ENCODE measurements around the gene TLN1.

The TLN1 gene

GRCh38 chr9:35763181-35763580, 31.2 kb upstream of the TLN1 start:
- no peak overlapping the region for H3K9ac ChIP-seq (ENCODE audit: low read length)
- peaks cover 10% of the 10 kb centered on the region for H3K4me1 ChIP-seq (ENCODE audit: insufficient read depth, low read length, severe bottlenecking)
- H3K79me2 ChIP-seq (ENCODE audit: insufficient read depth, low read length), result no peaks in the 10 kb centered on the region
- H3K4me3 ChIP-seq (ENCODE audit: low read depth, low read length, poor library complexity, severe bottlenecking), result no peak overlapping the region
- H3F3A ChIP-seq (ENCODE audit: insufficient read depth, low read length), result no peaks in the 10 kb centered on the region
- no peak overlapping the region for H3K4me2 ChIP-seq (ENCODE audit: low read length)
- TF ChIP-seq EZH2 (IDR thresholded peaks at IDR 0.05; ENCODE audit: borderline replicate concordance, low read length) (no peak), CTCF (IDR thresholded peaks at IDR 0.05; ENCODE audit: low read length) (no peak)
- no peak overlapping the region for H3K27ac ChIP-seq (ENCODE audit: low read depth, low read length, poor library complexity, severe bottlenecking)
- H3K36me3 ChIP-seq (ENCODE audit: insufficient read depth, low read length), result peaks cover 8% of the 10 kb centered on the region; the same call in 1 of the 2 replicates
- H2AFZ ChIP-seq (ENCODE audit: low read length), result no peak overlapping the region
- no peaks in the 10 kb centered on the region for H4K20me1 ChIP-seq (ENCODE audit: insufficient read depth, low read length)
- no peaks in the 10 kb centered on the region for H3K9me3 ChIP-seq (ENCODE audit: low read length)
- no peaks in the 10 kb centered on the region for H3K27me3 ChIP-seq (ENCODE audit: insufficient read depth, low read length)
- no peaks in the 10 kb centered on the region for H3K9me2 ChIP-seq (ENCODE audit: low read depth, low read length)

DNA sequence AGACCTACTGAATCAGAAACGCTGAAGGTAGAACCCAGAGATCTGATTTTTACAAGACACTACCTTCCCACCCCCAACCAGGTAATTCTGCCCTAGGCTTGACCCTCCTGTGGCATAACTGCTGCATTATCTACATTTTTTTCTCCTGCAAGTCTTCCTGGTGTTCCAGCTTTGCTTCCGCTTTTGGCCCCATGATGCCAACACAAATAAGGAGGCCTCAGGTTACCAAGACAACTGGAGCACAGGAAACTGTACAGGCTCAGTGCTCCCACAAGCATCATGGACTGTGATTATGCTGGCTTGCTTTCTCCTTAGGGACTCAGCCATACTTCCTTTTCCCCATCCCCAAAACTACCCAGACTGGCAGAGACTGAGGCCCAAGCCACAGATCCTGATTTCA, 28.7 kb upstream of the TLN1 start:
- Histone ChIP-seq H3F3A (ENCODE audit: insufficient read depth, low read length) (no peaks in the 10 kb centered on the region), H4K20me1 (ENCODE audit: insufficient read depth, low read length) (no peaks in the 10 kb centered on the region), H3K9me3 (ENCODE audit: low read length) (no peaks in the 10 kb centered on the region), H2AFZ (ENCODE audit: low read length) (no peak overlapping the region), H3K4me1 (ENCODE audit: insufficient read depth, low read length, severe bottlenecking) (peaks cover 30% of the 10 kb centered on the region), H3K4me3 (ENCODE audit: low read depth, low read length, poor library complexity, severe bottlenecking) (no peak overlapping the region), H3K36me3 (ENCODE audit: insufficient read depth, low read length) (peaks cover 8% of the 10 kb centered on the region; the same call in 1 of the 2 replicates), H3K9me2 (ENCODE audit: low read depth, low read length) (no peaks in the 10 kb centered on the region), H3K4me2 (ENCODE audit: low read length) (no peak overlapping the region), H3K79me2 (ENCODE audit: insufficient read depth, low read length) (no peaks in the 10 kb centered on the region), H3K27ac (ENCODE audit: low read depth, low read length, poor library complexity, severe bottlenecking) (no peak overlapping the region), H3K9ac (ENCODE audit: low read length) (no peak overlapping the region), H3K27me3 (ENCODE audit: insufficient read depth, low read length) (no peaks in the 10 kb centered on the region)
- TF ChIP-seq CTCF (IDR thresholded peaks at IDR 0.05; ENCODE audit: low read length) (no peak), EZH2 (IDR thresholded peaks at IDR 0.05; ENCODE audit: borderline replicate concordance, low read length) (no peak)

GRCh38 chr9:35759795-35760194, 27.8 kb upstream of the TLN1 start:
- no peak overlapping the region for H2AFZ ChIP-seq (ENCODE audit: low read length)
- peaks cover 31% of the 10 kb centered on the region for H3K4me1 ChIP-seq (ENCODE audit: insufficient read depth, low read length, severe bottlenecking)
- no peaks in the 10 kb centered on the region for H4K20me1 ChIP-seq (ENCODE audit: insufficient read depth, low read length)
- no peaks in the 10 kb centered on the region for H3K9me2 ChIP-seq (ENCODE audit: low read depth, low read length)
- H3K36me3 ChIP-seq (ENCODE audit: insufficient read depth, low read length), result peaks cover 4% of the 10 kb centered on the region; the same call in 1 of the 2 replicates
- no peaks in the 10 kb centered on the region for H3K79me2 ChIP-seq (ENCODE audit: insufficient read depth, low read length)
- H3K4me2 ChIP-seq (ENCODE audit: low read length), result no peak overlapping the region
- no peaks in the 10 kb centered on the region for H3F3A ChIP-seq (ENCODE audit: insufficient read depth, low read length)
- no peak overlapping the region for H3K27ac ChIP-seq (ENCODE audit: low read depth, low read length, poor library complexity, severe bottlenecking)
- H3K9ac ChIP-seq (ENCODE audit: low read length), result no peak overlapping the region
- no peak for TF ChIP-seq EZH2 (IDR thresholded peaks at IDR 0.05; ENCODE audit: borderline replicate concordance, low read length)
- TF ChIP-seq CTCF (IDR thresholded peaks at IDR 0.05; ENCODE audit: low read length), result no peak
- H3K27me3 ChIP-seq (ENCODE audit: insufficient read depth, low read length), result no peaks in the 10 kb centered on the region
- no peak overlapping the region for H3K4me3 ChIP-seq (ENCODE audit: low read depth, low read length, poor library complexity, severe bottlenecking)
- no peaks in the 10 kb centered on the region for H3K9me3 ChIP-seq (ENCODE audit: low read length)

All from OCI-LY1 (cell line).